Measurements from ENCODE around the gene GALM.
"Not testable (repeated sequence)": the region's sequence is repeated elsewhere in the genome, so short reads cannot be mapped to it uniquely, and the experiment has no call there.

GALM gene

DNA sequence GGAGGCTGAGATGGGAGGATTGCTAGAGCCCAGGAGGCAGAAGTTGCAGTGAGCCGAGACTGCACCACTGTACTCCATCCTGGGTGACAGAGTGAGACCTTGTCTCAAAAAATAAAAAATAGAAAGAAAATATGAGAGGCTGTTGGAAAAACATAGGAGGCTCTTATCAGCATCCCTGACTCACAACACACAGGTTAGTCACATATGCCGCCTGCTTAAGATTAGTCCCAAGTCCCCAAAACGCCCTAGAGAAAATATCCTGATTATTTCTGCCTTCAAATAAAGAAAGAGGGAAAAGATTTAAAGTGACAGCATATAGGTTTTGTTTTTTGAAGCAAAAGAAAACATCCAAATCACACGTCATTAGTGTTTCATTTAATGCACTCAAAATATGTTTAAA, 29.8 kb upstream of the GALM start:
- DNase-seq (ENCODE audit: insufficient read length, low spot score) (no peak), FAIRE-seq (no peak)
- TF ChIP-seq POLR2A (IDR thresholded peaks at IDR 0.05; ENCODE audit: low read depth, low read length), result no peak

DNA sequence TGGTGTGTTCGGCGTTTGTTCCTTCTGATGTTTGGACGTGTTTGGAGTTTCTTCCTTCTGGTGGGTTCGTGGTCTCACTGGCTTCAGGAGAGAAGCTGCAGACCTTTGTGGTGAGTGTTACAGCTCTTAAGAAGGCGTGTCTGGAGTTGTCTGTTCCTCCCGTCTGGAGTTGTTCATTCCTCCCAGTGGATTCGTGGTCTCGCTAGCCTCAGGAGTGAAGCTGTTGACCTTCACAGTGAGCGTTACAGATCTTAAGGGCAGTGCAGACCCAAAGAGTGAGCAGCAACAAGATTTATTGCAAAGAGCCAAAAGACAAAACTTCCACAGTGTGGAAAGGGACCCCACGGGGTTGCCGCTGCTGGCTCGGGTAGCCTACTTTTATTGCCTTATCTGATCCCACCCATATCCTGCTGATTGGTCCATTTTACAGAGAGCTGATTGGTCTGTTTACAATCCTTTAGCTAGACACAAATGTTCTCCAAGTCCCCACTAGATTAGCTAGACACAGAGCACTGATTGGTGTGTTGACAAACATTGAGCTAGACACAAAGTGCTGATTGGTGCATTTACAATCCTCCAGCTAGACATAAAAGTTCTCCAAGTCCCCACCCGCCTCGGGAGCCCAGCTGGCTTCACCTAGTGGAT, 23.4 kb upstream of the GALM start:
- FAIRE-seq; DNase-seq (ENCODE audit: insufficient read length, low spot score): not testable (repeated sequence)

DNA sequence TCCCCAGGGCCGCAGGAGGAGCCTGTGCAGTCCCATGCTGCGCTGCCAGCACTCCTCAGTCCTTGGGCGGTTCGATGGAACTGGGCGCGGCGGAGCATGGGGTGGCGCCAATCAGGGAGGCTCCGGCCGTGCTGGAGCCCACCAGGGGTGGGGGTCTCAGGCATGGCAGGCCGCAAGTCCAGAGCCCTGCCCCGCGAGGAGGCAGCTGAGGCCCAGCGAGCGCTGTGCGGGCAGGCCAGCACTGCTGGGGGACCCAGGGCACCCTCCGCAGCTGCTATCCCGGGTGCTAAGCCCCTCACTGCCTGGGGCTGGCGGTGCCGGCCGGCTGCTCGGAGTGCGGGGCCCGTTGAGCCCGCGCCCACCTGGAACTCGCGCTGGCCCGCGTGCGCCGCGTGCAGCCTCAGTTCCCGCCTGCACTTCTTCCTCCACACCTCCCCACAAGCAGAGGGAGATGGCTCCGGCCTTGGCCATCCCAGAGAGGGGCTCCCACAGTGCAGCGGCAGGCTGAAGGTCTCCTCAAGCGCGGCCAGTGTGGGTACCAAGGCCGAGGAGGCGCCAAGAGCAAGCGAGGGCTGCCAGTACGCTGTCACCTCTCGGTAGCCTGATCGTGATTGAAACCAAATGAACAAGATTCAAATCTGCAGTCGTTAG, 22.8 kb upstream of the GALM start:
- FAIRE-seq, result no peak
- no peak for DNase-seq (ENCODE audit: insufficient read length, low spot score)
- TF ChIP-seq POLR2A (IDR thresholded peaks at IDR 0.05; ENCODE audit: low read depth, low read length), result no peak

DNA sequence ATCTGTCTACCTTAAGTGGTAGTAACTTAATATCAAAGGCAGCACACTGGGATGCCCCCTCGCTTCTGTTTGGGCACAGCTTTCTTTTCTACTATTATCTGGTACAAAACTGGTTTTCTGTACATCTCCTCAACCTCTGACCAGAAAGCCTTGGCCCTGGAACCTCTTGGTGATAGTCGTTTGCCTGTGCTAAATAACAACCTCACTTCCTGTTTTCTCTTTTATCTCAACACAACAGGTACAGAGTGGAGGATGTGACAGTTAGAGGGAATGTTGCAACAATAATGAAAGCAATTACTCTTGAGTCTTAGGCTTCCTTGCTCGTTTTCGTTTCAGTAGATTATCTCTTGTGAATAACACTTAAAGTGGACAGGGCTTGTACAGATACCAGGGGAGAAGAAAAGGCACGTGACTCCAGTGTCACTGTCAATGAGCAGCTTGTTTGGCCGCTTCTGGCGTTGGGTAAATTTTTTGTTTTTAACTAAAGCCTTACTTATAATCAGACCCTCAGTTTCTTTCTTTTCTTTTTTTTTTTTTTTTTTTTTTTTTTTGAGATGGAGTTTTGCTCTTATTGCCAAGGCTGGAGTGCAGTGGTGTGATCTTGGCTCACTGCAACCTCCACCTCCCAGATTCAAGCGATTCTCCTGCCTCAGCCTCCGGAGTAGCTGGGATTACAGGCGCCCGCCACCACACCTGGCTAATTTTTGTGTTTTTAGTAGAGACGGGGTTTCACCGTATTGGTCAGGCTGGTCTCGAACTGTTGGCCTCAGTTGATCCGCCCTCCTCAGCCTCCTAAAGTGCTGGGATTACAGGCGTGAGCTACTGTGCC, 22.0 kb upstream of the GALM start:
- not testable (repeated sequence) for FAIRE-seq

DNA sequence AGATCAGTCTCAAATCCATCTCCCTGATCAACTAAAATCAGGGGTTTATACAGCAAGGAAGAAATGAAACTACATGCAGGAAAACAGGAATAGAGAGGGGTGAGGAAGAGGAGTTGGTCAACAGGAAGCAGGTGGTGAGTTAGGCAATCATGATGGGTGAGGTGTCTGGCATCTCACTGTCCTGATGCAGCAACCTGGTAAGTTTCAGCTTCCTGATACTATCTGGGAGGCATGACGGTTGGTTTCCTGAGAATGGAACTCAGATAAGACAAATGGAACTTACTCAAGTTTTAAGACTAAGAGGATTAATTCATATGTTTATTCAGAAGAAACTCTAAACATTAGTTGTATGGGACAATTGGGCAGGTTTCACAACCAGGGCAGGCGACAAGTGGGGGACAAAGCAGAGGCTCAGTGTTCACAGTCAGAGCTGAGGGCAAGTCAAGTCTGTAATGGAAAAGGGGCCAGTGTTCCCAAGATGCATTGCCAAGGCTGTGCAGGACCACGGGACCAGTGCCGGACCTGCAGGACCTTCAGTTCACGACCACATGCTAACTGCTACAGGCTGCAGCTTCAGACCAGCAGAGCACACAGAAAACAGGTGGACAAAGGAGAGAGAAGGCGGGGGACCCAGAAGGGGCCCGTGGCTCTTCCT, 17.7 kb upstream of the GALM start:
- no peak for TF ChIP-seq POLR2A (IDR thresholded peaks at IDR 0.05; ENCODE audit: low read depth, low read length)
- FAIRE-seq (no peak), DNase-seq (ENCODE audit: insufficient read length, low spot score) (no peak)

More for the DNA sequence above, 22.0 kb upstream of the GALM start:
- DNase-seq (ENCODE audit: insufficient read length, low spot score), result not testable (repeated sequence)

DNA sequence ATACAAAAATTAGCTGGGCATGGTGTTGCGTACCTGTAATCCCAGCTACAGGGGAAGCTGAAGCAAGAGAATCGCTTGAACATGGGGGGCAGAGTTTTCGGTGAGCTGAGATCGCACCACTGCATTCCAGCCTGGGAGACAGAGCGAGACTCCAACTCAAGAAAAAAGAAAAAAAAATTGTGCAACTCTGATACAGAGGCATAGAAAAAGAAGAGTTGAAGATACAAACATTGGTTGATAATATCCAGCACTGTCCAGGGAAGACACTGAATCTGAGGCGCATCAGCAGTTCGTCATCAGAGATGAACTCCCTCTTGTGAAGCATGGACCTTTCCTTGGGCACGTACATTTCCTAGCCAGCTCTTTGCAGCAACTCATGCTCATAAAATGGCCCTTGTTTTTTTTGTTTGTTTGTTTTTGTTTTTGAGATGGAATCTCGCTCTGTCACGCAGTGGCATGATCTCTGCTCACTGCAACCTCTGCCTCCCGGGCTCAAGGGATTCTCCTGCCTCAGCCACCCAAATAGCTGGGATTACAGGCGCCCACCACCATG, 16.7 kb upstream of the GALM start:
- no peak for FAIRE-seq
- no peak for TF ChIP-seq POLR2A (IDR thresholded peaks at IDR 0.05; ENCODE audit: low read depth, low read length)
- DNase-seq (ENCODE audit: insufficient read length, low spot score), result no peak

DNA sequence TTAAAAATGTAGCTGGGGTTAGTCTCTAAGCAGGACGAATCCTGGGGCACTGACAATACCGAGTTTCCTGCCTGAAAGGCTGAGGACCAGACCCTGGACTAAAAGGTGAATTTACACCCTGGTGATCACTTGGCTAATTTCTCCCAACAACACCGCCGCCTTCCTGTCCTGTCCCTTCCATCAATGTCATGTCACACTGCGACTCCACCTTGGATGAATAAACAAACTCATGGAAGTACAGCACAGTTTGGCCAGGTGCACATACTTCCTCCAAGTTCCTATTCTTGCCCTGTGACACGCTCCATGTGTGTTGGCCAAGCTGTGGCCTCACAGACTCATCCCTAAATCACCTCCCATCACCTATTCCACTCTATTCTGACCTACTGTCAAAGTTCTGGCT, 15.9 kb upstream of the GALM start:
- DNase-seq (ENCODE audit: insufficient read length, low spot score) (no peak), FAIRE-seq (no peak)

DNA sequence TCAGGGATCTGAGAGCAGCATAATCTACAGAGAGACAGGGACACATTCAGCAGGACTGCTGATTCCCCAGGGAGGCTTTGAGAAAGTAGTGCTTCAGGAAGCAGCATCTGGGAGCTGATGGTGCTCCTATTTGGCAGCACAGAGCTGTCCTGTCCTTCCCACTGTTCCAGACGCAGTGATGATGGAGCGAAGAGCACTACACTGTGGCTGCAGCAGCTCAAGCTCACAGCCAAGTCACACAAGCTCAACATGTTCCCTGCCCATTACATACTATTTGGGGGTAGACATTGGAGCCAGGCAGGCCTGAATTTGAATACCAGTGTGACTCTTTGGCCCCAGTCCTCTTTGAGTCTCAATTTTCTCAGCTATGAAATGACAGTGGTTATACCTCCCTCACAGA, 15.2 kb upstream of the GALM start:
- no peak for TF ChIP-seq POLR2A (IDR thresholded peaks at IDR 0.05; ENCODE audit: low read depth, low read length)
- FAIRE-seq (no peak), DNase-seq (ENCODE audit: insufficient read length, low spot score) (no peak)

More for the DNA sequence above, 15.9 kb upstream of the GALM start:
- TF ChIP-seq POLR2A (IDR thresholded peaks at IDR 0.05; ENCODE audit: low read depth, low read length), result no peak

DNA sequence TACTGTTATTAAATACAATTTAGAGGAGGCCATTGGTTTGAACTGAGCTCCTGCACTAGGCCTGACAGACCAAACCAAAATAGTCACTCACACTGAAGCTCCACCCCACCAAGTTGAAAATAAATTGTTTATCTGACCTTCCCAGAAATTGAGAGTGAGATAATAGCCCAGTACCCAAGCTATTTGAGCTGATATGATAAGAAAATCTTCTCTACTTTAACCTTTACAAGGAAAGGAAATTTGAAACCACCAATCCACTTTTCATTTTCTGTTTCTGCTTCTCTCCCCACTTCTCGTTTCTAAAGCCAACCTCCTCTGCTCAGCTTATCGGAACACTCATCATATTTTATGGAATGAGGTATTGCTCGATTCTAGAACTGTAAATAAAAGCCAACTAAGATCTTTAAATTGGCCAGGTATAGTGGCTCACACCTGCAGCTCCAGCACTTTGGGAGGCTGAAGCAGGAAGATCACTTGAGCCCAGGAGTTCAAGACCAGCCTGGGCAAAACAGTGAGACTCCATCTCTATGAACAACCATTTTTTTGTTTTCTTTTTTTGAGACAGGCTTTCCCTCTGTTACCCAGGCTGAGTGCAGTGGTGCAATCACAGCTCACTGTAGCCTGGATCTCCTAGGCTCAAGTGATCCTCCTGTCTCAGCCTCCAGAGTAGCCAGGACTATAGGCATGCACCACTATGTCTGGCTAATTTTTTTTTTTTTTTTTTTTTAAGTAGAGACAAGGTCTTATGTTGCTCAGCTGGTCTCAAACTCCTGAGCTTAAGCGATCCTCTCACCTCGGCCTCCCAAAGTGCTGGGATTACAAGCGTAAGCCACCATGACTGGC, 13.3 kb upstream of the GALM start:
- DNase-seq (ENCODE audit: insufficient read length, low spot score), result no peak
- no peak for FAIRE-seq
- TF ChIP-seq POLR2A (IDR thresholded peaks at IDR 0.05; ENCODE audit: low read depth, low read length), result no peak

DNA sequence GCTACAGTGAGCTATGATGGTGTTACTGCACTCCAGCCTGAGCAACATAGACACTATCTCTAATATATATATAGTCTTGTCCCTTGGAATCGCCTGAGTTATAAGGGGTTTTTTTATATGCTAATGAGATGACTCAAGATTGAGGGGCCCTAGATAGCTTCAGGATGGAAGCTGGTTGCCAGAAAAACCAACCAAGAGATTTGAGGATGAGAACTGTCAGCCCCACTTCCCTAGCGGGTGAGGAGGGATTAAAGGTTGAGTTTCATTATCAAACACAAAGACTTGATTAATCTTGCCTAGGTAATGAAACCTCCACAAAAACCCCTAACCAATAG, 12.6 kb upstream of the GALM start:
- FAIRE-seq, result no peak
- TF ChIP-seq POLR2A (IDR thresholded peaks at IDR 0.05; ENCODE audit: low read depth, low read length), result no peak
- DNase-seq (ENCODE audit: insufficient read length, low spot score), result no peak

DNA sequence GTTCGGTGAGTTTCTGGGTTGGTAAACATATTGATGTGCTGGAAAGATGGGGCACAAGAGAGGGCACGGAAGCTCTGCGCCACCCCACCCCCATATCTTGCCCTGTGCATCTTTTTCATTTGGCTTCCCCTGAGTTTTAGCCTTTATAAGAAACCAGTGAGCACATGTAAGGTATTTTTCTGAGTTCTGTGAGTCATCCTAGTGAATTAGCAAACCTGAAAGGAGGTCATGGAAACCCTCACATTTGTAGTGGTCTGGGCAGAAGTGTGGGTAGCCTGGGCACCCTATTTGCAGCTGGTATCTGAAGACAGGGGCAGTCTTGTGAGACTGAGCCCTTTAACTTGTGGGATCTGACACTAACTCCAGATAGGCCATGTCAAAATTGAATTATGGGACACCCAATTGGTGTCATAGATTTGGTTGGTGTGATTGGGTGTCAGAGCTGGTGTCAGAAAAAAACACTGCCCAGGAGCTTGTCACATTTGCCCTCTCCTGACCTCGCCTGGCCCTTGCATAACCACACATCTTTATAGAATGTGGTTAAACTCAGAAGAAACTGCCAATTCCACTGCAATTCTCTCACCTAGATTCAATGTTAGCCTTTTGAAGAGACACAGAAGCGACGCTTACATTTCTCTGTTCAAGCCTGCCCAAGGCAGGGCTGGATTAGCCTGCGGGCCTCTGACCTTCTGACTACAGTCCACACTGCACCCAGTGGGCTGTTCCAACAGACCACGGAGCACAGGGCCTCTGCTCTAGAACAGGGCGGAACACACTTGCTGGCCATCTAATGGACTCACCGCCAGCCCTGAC, 12.0 kb upstream of the GALM start:
- FAIRE-seq, result no peak
- TF ChIP-seq POLR2A (IDR thresholded peaks at IDR 0.05; ENCODE audit: low read depth, low read length), result no peak
- DNase-seq (ENCODE audit: insufficient read length, low spot score), result no peak

DNA sequence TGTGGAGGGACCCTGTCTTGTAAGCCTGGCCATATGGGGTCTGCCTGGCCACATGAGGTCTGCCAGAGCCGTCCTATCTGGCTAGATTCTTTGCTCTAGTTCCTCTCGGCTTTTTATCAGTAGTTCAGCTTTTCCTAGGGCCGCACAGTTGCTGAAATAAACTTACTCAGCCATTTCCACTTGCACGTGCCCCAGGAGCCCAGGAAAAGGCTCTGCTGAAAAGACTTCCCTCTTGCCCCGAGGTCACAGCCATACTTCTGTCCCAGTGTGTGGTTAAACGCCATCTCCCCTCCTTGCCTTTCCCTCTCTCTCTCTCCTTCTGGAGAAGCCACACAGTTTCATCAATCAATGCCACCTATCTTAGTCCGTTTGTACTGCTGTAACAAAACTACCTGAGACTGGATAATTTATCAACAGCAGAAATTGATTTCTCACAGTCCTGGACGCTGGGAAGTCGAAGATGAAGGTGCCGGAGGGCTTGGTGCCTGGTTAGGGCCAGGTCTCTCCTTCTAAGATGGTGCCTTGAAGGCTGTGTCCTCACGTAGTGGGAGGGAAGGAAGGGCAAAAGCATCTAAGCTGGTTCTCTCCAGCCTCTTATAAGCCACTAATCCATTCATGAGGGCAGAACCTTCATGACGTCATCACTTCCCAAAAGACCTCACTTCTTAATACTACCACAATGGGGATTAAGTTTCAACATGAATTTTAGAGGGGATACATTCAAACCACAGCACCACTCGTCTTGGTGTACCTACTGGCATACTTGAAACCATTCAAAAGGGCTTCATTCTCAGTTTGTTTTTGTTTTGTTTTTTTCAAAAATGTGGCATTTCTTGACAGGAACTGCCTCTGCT, 11.2 kb upstream of the GALM start:
- TF ChIP-seq POLR2A (IDR thresholded peaks at IDR 0.05; ENCODE audit: low read depth, low read length), result no peak
- no peak for FAIRE-seq
- DNase-seq (ENCODE audit: insufficient read length, low spot score), result no peak
